Measurements from ENCODE around the gene GP2.

- TF ChIP-seq RAD21 (IDR thresholded peaks at IDR 0.05; ENCODE audit: low read length) (no peak), CTCF (IDR thresholded peaks at IDR 0.05) (no peak)
Observed at GRCh38 chr16:20307791-20308190, 19.5 kb downstream of the GP2 start.

All from SK-N-SH (cell line).